HT1080 (cell line): ENCODE measurements around the gene THY1. TPM values are rescaled to one million over a fixed set of nuclear protein-coding genes. Genes with fewer than 3 reads are reported as not detected.
"Not testable (repeated sequence)": the region's sequence is repeated elsewhere in the genome, so short reads cannot be mapped to it uniquely, and the experiment has no call there.

ENCODE experiments used
- DNase-seq: peaks from one replicate; pipeline ENCODE4 v3.0.0-alpha.2; 2015; ENCODE audit warnings: low read depth
- total RNA-seq: library from RNA; depleted of rRNA; stranded (reverse); fragments of >200 nt; shearing (Covaris generic); gene quantifications from 2 replicates; pipeline ENCODE4 v1.2.3, GENCODE V29; 2014

The THY1 gene
- total RNA-seq, 1 experiment from 2014 or later, result not detected

GRCh38 chr11:119419246-119419645 lies 3.7 kb downstream of the THY1 start:
- no peak for DNase-seq

- no peak for DNase-seq
These were observed 4.2 kb downstream of the THY1 start for GRCh38 chr11:119418759-119419158.

GRCh38 chr11:119417726-119418540 lies 5.0 kb downstream of the THY1 start:
- DNase-seq, result peak; percentile 81

- peak; percentile 76 for DNase-seq
These were observed 6.1 kb downstream of the THY1 start for GRCh38 chr11:119416606-119417580.

- DNase-seq, result no peak
These were observed 7.0 kb downstream of the THY1 start for GRCh38 chr11:119415966-119416365.

GRCh38 chr11:119415517-119415916 lies 7.5 kb downstream of the THY1 start:
- no peak for DNase-seq

DNA sequence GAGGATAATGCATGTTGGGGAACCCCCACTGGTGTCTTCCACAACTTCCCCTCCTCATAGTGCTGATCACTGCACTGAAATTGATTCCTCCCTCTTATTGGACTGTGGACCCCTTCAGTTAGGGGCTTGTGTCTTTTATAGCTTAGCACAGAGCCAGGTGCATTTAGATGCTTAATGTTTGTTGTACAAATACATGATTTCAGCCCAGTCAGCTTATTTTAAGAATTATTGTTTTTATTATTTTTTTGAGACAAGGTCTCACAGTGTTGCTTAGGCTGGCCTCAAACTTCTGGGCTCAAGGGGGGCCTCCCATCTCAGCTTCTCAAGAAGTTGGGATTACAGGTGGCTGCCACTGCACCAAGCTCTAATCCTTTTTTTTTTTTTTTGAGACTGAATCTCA lies 8.2 kb downstream of the THY1 start:
- no peak for DNase-seq

- no peak for DNase-seq
These were observed 8.7 kb downstream of the THY1 start for GRCh38 chr11:119414321-119414720.

DNA sequence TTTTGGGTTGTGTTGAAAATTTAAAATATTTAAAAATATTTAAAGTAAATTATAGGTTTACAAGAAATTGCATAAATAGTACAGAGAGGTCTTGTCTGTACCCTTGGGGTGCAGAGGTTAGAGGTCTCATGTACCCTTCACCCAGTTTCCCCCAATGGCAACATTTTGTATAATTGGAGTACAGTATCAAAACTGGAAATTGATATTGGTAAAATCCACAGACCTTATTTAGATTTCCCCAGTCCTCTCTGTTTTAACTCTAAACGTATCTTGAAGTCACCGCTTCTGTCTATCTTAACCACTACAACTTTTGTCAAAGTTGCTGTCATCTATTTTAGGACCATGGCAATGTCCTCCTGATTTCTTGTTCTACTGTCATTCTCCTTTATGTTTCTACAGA lies 10.9 kb downstream of the THY1 start:
- no peak for DNase-seq

- DNase-seq, result no peak
These were observed 12.5 kb downstream of the THY1 start for GRCh38 chr11:119410501-119410900.

- no peak for DNase-seq
These were observed 13.2 kb downstream of the THY1 start for GRCh38 chr11:119409731-119410130.

- no peak for DNase-seq
These were observed 17.0 kb downstream of the THY1 start for GRCh38 chr11:119406005-119406404.

DNA sequence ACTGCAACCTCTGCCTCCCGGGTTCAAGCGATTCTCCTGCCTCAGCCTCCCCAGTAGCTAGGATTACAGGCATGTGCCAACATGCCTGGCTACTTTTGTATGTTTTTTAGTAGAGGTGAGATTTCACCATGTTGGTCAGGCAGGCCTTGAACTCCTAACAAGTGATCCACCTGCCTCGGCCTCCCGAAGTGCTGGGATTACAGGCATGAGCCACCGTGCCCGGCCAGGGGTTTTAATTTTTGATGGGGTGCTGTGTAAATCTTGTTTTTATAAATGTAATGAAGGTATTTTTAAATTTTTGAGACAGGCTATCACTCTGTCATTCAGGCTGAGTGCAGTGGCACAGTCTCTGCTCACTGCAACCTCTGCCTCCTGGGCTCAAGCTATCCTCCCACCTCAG lies 17.5 kb downstream of the THY1 start:
- not testable (repeated sequence) for DNase-seq

DNA sequence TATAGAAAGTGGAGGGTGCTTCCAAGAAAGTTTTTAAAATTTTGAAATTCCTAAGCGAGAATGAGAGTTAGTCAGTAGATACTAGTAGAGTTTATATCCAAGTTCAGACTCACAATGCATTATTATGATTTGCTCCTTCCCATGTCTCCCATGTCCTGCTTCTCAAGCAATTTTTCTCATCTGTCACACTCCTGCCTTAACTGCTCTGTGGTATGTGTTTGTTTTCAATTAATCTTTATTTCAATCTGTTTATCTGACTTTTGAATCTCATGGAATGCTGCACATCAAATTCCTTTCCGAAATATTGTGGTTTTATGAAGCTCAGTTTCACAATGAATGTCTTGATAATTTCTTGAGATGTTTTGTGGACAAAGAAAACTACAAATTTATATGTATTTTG lies 18.1 kb downstream of the THY1 start:
- DNase-seq, result no peak

- no peak for DNase-seq
These were observed 20.0 kb downstream of the THY1 start for GRCh38 chr11:119403021-119403420.

GRCh38 chr11:119402470-119402869 lies 20.5 kb downstream of the THY1 start:
- no peak for DNase-seq

GRCh38 chr11:119400860-119401259 lies 22.1 kb downstream of the THY1 start:
- DNase-seq, result no peak

- no peak for DNase-seq
These were observed 25.2 kb downstream of the THY1 start for GRCh38 chr11:119397740-119398139.

DNA sequence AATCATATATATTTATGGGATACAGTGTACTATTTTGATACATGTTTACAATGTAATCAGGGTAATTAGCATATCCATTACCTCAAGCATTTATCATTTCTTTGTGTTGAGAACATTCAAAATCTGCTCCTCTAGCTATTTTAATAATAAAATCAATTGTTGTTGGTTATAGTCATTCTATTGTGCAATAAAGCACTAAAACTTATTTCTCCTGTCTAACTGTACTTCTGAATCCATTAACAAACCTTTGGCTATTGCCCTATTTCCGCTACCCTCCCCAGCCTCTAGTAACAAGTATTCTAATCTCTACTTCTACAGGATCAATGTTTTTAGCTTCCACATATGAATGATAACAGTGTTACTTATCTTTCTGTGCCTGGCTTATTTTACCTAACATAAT lies 26.1 kb downstream of the THY1 start:
- DNase-seq, result no peak

- no peak for DNase-seq
These were observed 31.7 kb downstream of the THY1 start for GRCh38 chr11:119391275-119391674.

GRCh38 chr11:119389611-119390254 lies 33.2 kb downstream of the THY1 start:
- no peak for DNase-seq

DNA sequence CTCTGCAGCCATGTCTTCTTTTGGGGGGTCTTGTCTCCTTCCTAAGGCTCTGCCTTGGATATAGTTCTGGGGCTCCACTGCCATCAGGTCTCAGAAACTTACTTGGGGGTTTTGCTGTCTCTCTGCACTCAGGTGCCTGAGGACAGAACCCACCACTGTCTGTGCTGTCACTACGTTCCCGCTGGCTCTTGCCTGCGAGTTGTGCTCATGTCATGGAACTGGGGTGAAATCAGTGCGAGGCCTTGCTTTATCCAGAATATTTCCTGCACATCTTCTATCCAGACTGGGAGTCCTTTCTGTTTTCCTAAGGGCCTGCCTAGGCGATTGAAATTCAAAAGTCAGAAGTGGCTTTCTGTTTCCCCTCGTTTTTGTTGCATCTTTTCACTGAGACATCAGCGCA lies 34.9 kb downstream of the THY1 start:
- DNase-seq, result no peak
